DLD1 (cell line): ENCODE results near the gene NID1.
"Not testable (repeated sequence)": the region's sequence is repeated elsewhere in the genome, so short reads cannot be mapped to it uniquely, and the experiment has no call there.

Experiments used
- in situ Hi-C: cut with HindIII; loops from 2 replicates; pipeline ENCODE4 v1.10.0; 2017; ENCODE audit warnings: low sequenced_read_pairs

Gene NID1

GRCh38 chr1:236095705-236096520, 31.0 kb upstream of the NID1 start:
- in situ Hi-C loops = no loop called here

GRCh38 chr1:236092899-236093298, 28.0 kb upstream of the NID1 start:
- in situ Hi-C loops = no loop called here

- in situ Hi-C loops = no loop called here
Observed at GRCh38 chr1:236091933-236092318, 27.0 kb upstream of the NID1 start.

GRCh38 chr1:236090741-236091147, 25.9 kb upstream of the NID1 start:
- in situ Hi-C loops = no loop called here

GRCh38 chr1:236089046-236089773, 24.3 kb upstream of the NID1 start:
- in situ Hi-C loops = no loop called here

- in situ Hi-C loops = no loop called here
Observed at GRCh38 chr1:236086537-236086936, 21.6 kb upstream of the NID1 start.

GRCh38 chr1:236085545-236086159, 20.8 kb upstream of the NID1 start:
- in situ Hi-C loops = no loop called here

- in situ Hi-C loops = no loop called here
Observed at GRCh38 chr1:236084386-236084730, 19.5 kb upstream of the NID1 start.

GRCh38 chr1:236083650-236084385, 18.9 kb upstream of the NID1 start:
- in situ Hi-C loops = no loop called here

- in situ Hi-C loops = no loop called here
Observed at GRCh38 chr1:236082526-236082925, 17.6 kb upstream of the NID1 start.

GRCh38 chr1:236081546-236082227, 16.8 kb upstream of the NID1 start:
- in situ Hi-C loops = no loop called here

- in situ Hi-C loops = no loop called here
Observed at GRCh38 chr1:236079703-236080102, 14.8 kb upstream of the NID1 start.

GRCh38 chr1:236078993-236079392, 14.1 kb upstream of the NID1 start:
- in situ Hi-C loops = no loop called here

GRCh38 chr1:236078077-236078476, 13.2 kb upstream of the NID1 start:
- in situ Hi-C loops = not testable (repeated sequence)

GRCh38 chr1:236075848-236076247, 11.0 kb upstream of the NID1 start:
- in situ Hi-C loops = no loop called here

- in situ Hi-C loops = no loop called here
Observed at GRCh38 chr1:236073307-236073897, 8.5 kb upstream of the NID1 start.

- in situ Hi-C loops = no loop called here
Observed at GRCh38 chr1:236072001-236072400, 7.1 kb upstream of the NID1 start.

- in situ Hi-C loops = no loop called here
Observed at GRCh38 chr1:236070753-236071152, 5.9 kb upstream of the NID1 start.

GRCh38 chr1:236069796-236070195, 4.9 kb upstream of the NID1 start:
- in situ Hi-C loops = no loop called here

GRCh38 chr1:236067854-236068454, 3.1 kb upstream of the NID1 start:
- in situ Hi-C loops = no loop called here
